ENCODE results near the gene CD2AP.

The CD2AP gene

DNA sequence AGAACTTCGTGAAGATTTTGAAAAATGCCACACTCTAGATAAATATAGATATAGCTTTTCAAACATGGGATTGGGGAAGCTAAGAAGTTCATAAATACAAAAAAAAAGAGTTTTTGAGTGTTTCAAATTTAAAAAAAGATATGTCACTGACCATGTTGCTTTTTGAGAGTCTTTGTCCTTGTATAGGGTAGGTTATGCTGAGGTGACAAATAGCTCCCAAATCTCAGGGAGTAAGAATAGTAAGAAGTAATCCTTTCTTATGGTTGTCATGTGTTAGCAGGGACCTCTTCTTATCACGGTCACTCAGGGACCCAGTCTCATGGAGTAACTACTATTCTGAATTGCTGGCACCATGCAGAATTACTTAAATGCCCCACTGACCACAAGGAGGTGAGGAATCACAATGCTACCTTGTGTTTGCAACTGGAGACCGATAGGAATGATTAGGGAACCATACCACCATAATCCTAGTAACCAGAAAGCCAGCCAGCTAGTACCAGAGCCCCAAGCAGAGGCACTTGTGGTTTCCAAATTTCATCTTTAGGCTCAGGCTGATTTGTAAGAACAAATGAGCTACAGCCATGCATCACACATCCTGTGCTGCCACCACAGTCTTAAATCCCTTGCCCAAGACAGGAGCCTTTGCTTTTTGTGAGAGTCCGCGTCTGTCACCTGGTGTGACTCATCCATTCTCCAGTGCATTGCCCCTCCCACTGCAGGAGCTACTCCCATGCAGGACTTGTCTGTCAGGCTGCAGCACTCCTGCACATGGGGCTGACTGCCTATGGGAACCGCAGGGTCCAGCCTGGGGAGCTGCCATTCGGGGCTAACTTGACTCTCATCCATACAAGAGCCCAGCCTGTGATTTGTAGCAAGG lies 178.4 kb downstream of the CD2AP start:
- no peaks in the 10 kb centered on the region for H3K27me3 ChIP-seq (ENCODE audit: insufficient read depth, low read length)
- H3K27ac ChIP-seq (ENCODE audit: low read depth, low read length) = no peak overlapping the region
- H2AFZ ChIP-seq (ENCODE audit: low read length, unreplicated experiment) = no peak overlapping the region
- no peak overlapping the region for H3K4me3 ChIP-seq (ENCODE audit: low read depth, low read length)
- H3K4me1 ChIP-seq (ENCODE audit: control insufficient read depth, insufficient read depth, low read length, unreplicated experiment) = peaks cover 11% of the 10 kb centered on the region
- no peaks in the 10 kb centered on the region for H3K79me2 ChIP-seq (ENCODE audit: control insufficient read depth, insufficient read depth, low read length, unreplicated experiment)
- H3K36me3 ChIP-seq (ENCODE audit: insufficient read depth, low read length) = no peaks in the 10 kb centered on the region

- H2AFZ ChIP-seq (ENCODE audit: low read length, unreplicated experiment) = no peak overlapping the region
Observed at GRCh38 chr6:47661960-47662359, 184.4 kb downstream of the CD2AP start.

GRCh38 chr6:47663462-47664216 lies 186.1 kb downstream of the CD2AP start:
- H2AFZ ChIP-seq (ENCODE audit: low read length, unreplicated experiment) = no peak overlapping the region
- no peaks in the 10 kb centered on the region for H3K27me3 ChIP-seq (ENCODE audit: insufficient read depth, low read length)
- no peaks in the 10 kb centered on the region for H3K79me2 ChIP-seq (ENCODE audit: control insufficient read depth, insufficient read depth, low read length, unreplicated experiment)
- H3K4me3 ChIP-seq (ENCODE audit: low read depth, low read length) = no peak overlapping the region
- no peaks in the 10 kb centered on the region for H3K36me3 ChIP-seq (ENCODE audit: insufficient read depth, low read length)
- H3K27ac ChIP-seq (ENCODE audit: low read depth, low read length) = no peak overlapping the region
- H3K4me1 ChIP-seq (ENCODE audit: control insufficient read depth, insufficient read depth, low read length, unreplicated experiment) = no peaks in the 10 kb centered on the region

More at GRCh38 chr6:47661960-47662359, 184.4 kb downstream of the CD2AP start:
- H3K79me2 ChIP-seq (ENCODE audit: control insufficient read depth, insufficient read depth, low read length, unreplicated experiment) = no peaks in the 10 kb centered on the region
- H3K27ac ChIP-seq (ENCODE audit: low read depth, low read length) = no peak overlapping the region
- H3K4me3 ChIP-seq (ENCODE audit: low read depth, low read length) = no peak overlapping the region
- H3K4me1 ChIP-seq (ENCODE audit: control insufficient read depth, insufficient read depth, low read length, unreplicated experiment) = no peaks in the 10 kb centered on the region
- H3K36me3 ChIP-seq (ENCODE audit: insufficient read depth, low read length) = no peaks in the 10 kb centered on the region
- H3K27me3 ChIP-seq (ENCODE audit: insufficient read depth, low read length) = no peaks in the 10 kb centered on the region

DNA sequence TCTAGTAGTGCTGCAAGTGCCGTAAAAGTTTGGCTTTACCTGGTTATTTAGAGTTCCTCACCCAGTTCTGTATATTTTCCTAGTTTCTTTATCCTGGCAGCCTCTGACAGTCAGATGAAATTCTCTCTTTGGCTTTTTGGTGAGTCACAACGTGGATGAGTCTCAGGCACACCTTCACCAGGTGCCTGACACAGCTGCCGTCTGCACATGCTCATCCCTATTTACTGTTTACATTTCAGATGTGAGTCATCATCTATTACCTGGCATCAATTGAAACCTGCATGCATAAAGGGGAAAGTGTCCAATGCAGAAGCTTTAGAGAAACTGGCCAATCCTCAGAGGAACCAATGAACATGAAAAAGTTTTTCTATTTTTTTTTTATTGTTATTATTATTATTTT lies 187.5 kb downstream of the CD2AP start:
- no peaks in the 10 kb centered on the region for H3K27me3 ChIP-seq (ENCODE audit: insufficient read depth, low read length)
- no peaks in the 10 kb centered on the region for H3K79me2 ChIP-seq (ENCODE audit: control insufficient read depth, insufficient read depth, low read length, unreplicated experiment)
- H3K36me3 ChIP-seq (ENCODE audit: insufficient read depth, low read length) = no peaks in the 10 kb centered on the region
- H3K4me1 ChIP-seq (ENCODE audit: control insufficient read depth, insufficient read depth, low read length, unreplicated experiment) = peaks cover 3% of the 10 kb centered on the region
- no peak overlapping the region for H3K27ac ChIP-seq (ENCODE audit: low read depth, low read length)
- H3K4me3 ChIP-seq (ENCODE audit: low read depth, low read length) = no peak overlapping the region
- H2AFZ ChIP-seq (ENCODE audit: low read length, unreplicated experiment) = no peak overlapping the region

- Histone ChIP-seq H2AFZ (ENCODE audit: low read length, unreplicated experiment) (peak overlapping the region; percentile 3), H3K36me3 (ENCODE audit: insufficient read depth, low read length) (no peaks in the 10 kb centered on the region), H3K27me3 (ENCODE audit: insufficient read depth, low read length) (no peaks in the 10 kb centered on the region), H3K79me2 (ENCODE audit: control insufficient read depth, insufficient read depth, low read length, unreplicated experiment) (no peaks in the 10 kb centered on the region), H3K4me1 (ENCODE audit: control insufficient read depth, insufficient read depth, low read length, unreplicated experiment) (peaks cover 6% of the 10 kb centered on the region), H3K27ac (ENCODE audit: low read depth, low read length) (no peak overlapping the region), H3K4me3 (ENCODE audit: low read depth, low read length) (no peak overlapping the region)
Observed at GRCh38 chr6:47669684-47670513, 192.3 kb downstream of the CD2AP start.

GRCh38 chr6:47670851-47671250 lies 193.3 kb downstream of the CD2AP start:
- H3K4me3 ChIP-seq (ENCODE audit: low read depth, low read length) = no peak overlapping the region
- no peak overlapping the region for H2AFZ ChIP-seq (ENCODE audit: low read length, unreplicated experiment)
- H3K27ac ChIP-seq (ENCODE audit: low read depth, low read length) = no peak overlapping the region
- no peaks in the 10 kb centered on the region for H3K79me2 ChIP-seq (ENCODE audit: control insufficient read depth, insufficient read depth, low read length, unreplicated experiment)
- H3K4me1 ChIP-seq (ENCODE audit: control insufficient read depth, insufficient read depth, low read length, unreplicated experiment) = peaks cover 6% of the 10 kb centered on the region
- no peaks in the 10 kb centered on the region for H3K27me3 ChIP-seq (ENCODE audit: insufficient read depth, low read length)
- no peaks in the 10 kb centered on the region for H3K36me3 ChIP-seq (ENCODE audit: insufficient read depth, low read length)

DNA sequence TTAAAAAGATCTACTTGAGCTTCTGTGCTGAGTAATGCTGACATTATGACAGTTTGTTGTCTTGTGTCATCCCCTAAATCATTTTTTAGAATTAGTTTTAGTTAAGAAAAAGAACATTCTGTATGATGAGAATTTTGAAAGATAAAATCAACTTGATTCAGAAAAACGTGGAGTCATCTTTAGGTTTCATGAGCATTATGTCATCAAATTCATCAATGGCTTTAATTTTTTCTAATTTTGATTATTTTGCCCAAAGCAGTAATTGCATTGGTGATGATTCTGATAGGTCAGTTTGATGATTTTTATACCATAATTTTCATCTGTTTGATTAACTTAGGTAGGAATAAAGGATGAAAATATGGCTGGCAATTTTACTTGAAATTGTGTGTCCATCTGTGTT lies 194.2 kb downstream of the CD2AP start:
- H2AFZ ChIP-seq (ENCODE audit: low read length, unreplicated experiment) = no peak overlapping the region
- no peaks in the 10 kb centered on the region for H3K27me3 ChIP-seq (ENCODE audit: insufficient read depth, low read length)
- H3K4me3 ChIP-seq (ENCODE audit: low read depth, low read length) = no peak overlapping the region
- H3K27ac ChIP-seq (ENCODE audit: low read depth, low read length) = no peak overlapping the region
- peaks cover 6% of the 10 kb centered on the region for H3K4me1 ChIP-seq (ENCODE audit: control insufficient read depth, insufficient read depth, low read length, unreplicated experiment)
- H3K79me2 ChIP-seq (ENCODE audit: control insufficient read depth, insufficient read depth, low read length, unreplicated experiment) = no peaks in the 10 kb centered on the region
- no peaks in the 10 kb centered on the region for H3K36me3 ChIP-seq (ENCODE audit: insufficient read depth, low read length)

GRCh38 chr6:47672816-47673215 lies 195.2 kb downstream of the CD2AP start:
- H3K4me1 ChIP-seq (ENCODE audit: control insufficient read depth, insufficient read depth, low read length, unreplicated experiment) = peaks cover 6% of the 10 kb centered on the region
- no peaks in the 10 kb centered on the region for H3K79me2 ChIP-seq (ENCODE audit: control insufficient read depth, insufficient read depth, low read length, unreplicated experiment)
- no peaks in the 10 kb centered on the region for H3K27me3 ChIP-seq (ENCODE audit: insufficient read depth, low read length)
- no peak overlapping the region for H3K27ac ChIP-seq (ENCODE audit: low read depth, low read length)
- H3K4me3 ChIP-seq (ENCODE audit: low read depth, low read length) = no peak overlapping the region
- H2AFZ ChIP-seq (ENCODE audit: low read length, unreplicated experiment) = no peak overlapping the region
- H3K36me3 ChIP-seq (ENCODE audit: insufficient read depth, low read length) = no peaks in the 10 kb centered on the region

GRCh38 chr6:47674673-47675072 lies 197.1 kb downstream of the CD2AP start:
- Histone ChIP-seq H2AFZ (ENCODE audit: low read length, unreplicated experiment) (no peak overlapping the region), H3K36me3 (ENCODE audit: insufficient read depth, low read length) (no peaks in the 10 kb centered on the region), H3K4me3 (ENCODE audit: low read depth, low read length) (no peak overlapping the region), H3K4me1 (ENCODE audit: control insufficient read depth, insufficient read depth, low read length, unreplicated experiment) (peaks cover 6% of the 10 kb centered on the region), H3K27me3 (ENCODE audit: insufficient read depth, low read length) (no peaks in the 10 kb centered on the region), H3K27ac (ENCODE audit: low read depth, low read length) (no peak overlapping the region), H3K79me2 (ENCODE audit: control insufficient read depth, insufficient read depth, low read length, unreplicated experiment) (no peaks in the 10 kb centered on the region)
